Brain microvascular endothelial cell (primary cell): ENCODE results near the gene WNT3.
"Not testable (repeated sequence)": the region's sequence is repeated elsewhere in the genome, so short reads cannot be mapped to it uniquely, and the experiment has no call there.

ENCODE experiments used
- DNase-seq: peaks from one replicate; pipeline ENCODE4 v3.0.0-alpha.2; 2020
- H3K27ac ChIP-seq: fragments of 250-450 bp; sonication (Bioruptor Pico); 2 replicates; pipeline ENCODE4 v1.5.1; 2020; ENCODE audit warnings: mild to moderate bottlenecking, moderate library complexity
- H3K27me3 ChIP-seq: fragments of 250-450 bp; sonication (Bioruptor Pico); replicated peaks from 2 replicates; pipeline ENCODE4 v1.5.1; 2020; ENCODE audit warnings: mild to moderate bottlenecking
- H3K36me3 ChIP-seq: fragments of 250-450 bp; sonication (Bioruptor Pico); replicated peaks from 2 replicates; pipeline ENCODE4 v1.5.1; 2020; ENCODE audit warnings: mild to moderate bottlenecking
- H3K4me3 ChIP-seq: 2 replicates; pipeline ENCODE4 v1.5.1; 2011; ENCODE audit warnings: low read depth, mild to moderate bottlenecking, control low read depth, low read length, moderate library complexity
- in situ Hi-C: cut with HindIII; loops from 2 replicates; pipeline ENCODE4 v1.10.0; 2017; ENCODE audit warnings: low sequenced_read_pairs, low pct_ligation_motif_present
- TF ChIP-seq, protein P1 (sequence below): IDR thresholded peaks from 2 replicates; pipeline ENCODE4 v1.5.1; 2011; ENCODE audit warnings: low read depth, mild to moderate bottlenecking, moderate library complexity, low read length, control low read depth, inconsistent platforms; ENCODE audit errors: missing control alignments

The WNT3 gene

DNA sequence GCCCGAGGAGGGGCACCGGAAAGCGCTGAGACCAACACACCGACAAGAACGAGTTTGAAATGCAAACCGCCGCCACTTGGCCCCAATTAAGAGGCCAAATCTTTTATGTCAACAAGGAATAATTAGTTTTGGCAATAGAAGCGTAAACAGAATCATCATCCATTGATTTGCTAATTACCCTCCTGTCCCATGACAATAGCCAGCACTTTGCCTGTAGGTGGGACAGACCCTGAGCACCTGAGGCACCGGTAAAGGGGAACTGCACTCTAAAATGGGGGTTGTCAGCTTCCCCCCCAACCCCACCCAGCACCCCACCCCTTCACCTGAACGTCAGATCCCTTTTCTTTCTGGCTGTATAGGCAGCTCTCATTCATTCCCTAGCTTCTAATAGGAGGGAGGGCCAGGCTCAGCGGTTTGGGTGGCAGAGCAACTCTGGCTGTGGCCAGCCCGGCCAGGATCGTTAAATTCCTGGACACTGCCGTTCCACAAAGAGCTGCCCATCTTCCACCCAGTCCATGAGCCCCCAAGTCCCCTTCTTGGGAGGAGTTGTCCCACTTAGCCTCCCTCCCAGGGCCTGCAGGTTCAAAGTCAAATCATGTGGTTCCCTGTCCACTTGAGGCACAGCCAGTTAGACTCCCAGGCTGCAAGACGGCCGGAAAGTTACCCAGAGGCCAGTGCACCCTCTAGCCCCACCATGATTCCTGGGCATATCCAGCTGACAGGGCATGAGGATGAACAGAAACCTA, 45.8 kb downstream of the WNT3 start:
- TF ChIP-seq, protein P1, sequence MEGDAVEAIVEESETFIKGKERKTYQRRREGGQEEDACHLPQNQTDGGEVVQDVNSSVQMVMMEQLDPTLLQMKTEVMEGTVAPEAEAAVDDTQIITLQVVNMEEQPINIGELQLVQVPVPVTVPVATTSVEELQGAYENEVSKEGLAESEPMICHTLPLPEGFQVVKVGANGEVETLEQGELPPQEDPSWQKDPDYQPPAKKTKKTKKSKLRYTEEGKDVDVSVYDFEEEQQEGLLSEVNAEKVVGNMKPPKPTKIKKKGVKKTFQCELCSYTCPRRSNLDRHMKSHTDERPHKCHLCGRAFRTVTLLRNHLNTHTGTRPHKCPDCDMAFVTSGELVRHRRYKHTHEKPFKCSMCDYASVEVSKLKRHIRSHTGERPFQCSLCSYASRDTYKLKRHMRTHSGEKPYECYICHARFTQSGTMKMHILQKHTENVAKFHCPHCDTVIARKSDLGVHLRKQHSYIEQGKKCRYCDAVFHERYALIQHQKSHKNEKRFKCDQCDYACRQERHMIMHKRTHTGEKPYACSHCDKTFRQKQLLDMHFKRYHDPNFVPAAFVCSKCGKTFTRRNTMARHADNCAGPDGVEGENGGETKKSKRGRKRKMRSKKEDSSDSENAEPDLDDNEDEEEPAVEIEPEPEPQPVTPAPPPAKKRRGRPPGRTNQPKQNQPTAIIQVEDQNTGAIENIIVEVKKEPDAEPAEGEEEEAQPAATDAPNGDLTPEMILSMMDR = no peak
- H3K36me3 ChIP-seq = no peaks in the 10 kb centered on the region
- H3K27me3 ChIP-seq = peaks cover 2% of the 10 kb centered on the region
- peak overlapping the region; percentile 46 for H3K4me3 ChIP-seq
- H3K27ac ChIP-seq = no peak overlapping the region
- in situ Hi-C loops = no loop called here
- DNase-seq = no peak

DNA sequence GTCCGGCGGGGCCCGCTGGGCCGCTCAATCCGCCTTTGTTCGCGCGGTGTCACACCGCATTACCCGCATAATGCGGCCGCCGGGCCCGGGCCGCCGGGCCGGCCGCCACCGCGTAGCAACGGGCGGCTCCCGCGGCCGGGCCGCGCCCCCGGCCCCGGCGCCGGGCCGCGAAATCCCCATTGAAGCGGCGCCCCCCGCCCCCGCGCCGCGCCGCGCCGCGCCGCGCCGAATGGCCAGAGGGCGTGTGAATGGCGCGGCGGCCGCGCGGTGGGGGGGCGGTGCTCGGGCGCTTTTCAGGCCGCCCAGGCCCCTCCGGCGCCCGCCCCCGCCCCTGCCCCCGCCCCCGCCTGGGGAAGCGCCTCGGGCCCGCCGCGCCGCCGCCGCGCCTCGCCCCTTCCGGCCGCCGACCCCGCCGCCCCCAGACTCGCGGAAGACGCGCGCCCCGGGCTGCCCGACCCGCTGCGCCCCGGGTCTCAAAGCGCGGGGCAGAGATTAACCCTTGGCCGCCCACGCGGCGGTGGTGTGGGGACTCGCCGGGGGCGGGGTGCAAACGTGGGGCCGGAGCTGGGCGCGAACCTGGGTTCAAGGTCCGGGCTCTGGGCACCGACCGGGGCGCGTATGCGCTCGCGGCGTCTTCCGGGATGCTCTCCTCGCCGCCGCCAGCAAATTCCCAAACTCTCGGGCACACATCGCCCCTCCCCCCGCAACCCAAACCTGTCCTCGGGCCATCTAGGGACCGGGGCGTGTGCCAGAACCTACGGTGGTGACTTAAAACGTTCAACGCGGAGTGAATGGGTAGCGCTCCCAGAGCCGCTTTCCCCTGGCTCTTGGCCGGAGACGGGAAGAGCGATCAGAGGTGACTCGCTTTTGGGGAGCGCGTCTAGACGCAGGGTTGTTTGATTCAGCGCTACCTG, 46.7 kb downstream of the WNT3 start:
- Histone ChIP-seq H3K27me3 (no peaks in the 10 kb centered on the region), H3K36me3 (no peaks in the 10 kb centered on the region), H3K27ac (no peak overlapping the region), H3K4me3 (peak overlapping the region; percentile 46)
- DNase-seq = no peak
- TF ChIP-seq, protein P1 = no peak
- in situ Hi-C loops = no loop called here

DNA sequence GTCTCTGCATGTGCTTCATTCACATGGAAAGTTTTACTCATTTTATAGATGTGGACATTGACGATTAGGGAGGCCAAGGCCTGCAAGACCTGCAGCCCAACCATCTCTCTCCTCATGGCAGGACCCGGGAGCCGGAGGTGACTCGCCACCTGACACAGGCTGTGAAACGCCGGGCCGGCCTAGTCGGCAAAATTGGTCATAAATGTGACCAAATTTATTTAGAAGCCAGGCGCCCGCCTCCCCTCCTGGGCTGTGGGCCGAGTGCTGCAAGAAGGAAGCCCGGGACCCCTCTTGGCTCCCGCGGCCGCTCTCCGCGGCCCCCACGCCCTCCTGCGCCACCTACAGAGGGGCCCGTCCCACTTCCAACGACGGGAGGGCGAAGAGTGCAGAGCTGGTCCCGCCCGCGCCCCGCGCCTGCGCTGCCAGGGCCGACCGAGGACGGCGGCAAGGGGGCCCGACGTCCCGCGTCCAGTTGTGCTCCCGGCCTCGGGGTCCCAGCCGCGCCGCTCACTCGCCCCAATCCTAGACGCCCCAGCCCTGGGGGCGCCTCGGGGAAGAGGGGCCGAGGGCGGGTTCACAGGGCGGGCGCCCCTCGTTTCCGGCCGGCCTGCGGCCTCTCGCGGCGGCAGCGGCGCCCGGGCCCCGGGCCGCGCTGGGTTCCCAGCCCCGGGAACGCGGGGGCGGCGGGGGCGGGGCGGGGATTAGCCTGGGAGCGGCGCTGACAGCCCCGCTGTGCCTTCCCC, 47.5 kb downstream of the WNT3 start:
- in situ Hi-C loops = no loop called here
- Histone ChIP-seq H3K27ac (no peak overlapping the region), H3K36me3 (no peaks in the 10 kb centered on the region), H3K4me3 (peak overlapping the region; percentile 43), H3K27me3 (no peaks in the 10 kb centered on the region)
- DNase-seq = no peak
- TF ChIP-seq, protein P1 = no peak

DNA sequence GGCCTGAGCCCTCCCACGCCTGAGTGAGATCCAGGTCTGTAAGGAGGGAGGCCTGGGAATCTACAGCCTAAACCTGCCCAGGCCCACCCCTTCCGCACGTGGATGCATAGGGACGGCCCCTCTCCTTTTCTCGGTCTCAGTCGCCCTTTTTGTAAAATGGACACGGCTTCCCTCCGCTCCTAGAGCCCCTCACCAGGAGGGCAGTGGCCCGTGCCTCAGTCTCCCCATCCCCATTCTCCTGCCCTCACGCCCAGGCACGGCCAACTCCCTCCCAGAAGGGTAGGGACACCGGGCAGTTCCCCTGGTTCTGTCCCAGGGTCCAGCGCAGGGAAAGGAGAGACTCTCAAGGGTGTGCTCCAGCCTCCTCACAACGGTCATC, 48.1 kb downstream of the WNT3 start:
- no peak overlapping the region for H3K4me3 ChIP-seq
- no peak for DNase-seq
- no peak overlapping the region for H3K27ac ChIP-seq
- in situ Hi-C loops = no loop called here
- H3K27me3 ChIP-seq = no peaks in the 10 kb centered on the region
- H3K36me3 ChIP-seq = no peaks in the 10 kb centered on the region
- TF ChIP-seq, protein P1 = no peak

DNA sequence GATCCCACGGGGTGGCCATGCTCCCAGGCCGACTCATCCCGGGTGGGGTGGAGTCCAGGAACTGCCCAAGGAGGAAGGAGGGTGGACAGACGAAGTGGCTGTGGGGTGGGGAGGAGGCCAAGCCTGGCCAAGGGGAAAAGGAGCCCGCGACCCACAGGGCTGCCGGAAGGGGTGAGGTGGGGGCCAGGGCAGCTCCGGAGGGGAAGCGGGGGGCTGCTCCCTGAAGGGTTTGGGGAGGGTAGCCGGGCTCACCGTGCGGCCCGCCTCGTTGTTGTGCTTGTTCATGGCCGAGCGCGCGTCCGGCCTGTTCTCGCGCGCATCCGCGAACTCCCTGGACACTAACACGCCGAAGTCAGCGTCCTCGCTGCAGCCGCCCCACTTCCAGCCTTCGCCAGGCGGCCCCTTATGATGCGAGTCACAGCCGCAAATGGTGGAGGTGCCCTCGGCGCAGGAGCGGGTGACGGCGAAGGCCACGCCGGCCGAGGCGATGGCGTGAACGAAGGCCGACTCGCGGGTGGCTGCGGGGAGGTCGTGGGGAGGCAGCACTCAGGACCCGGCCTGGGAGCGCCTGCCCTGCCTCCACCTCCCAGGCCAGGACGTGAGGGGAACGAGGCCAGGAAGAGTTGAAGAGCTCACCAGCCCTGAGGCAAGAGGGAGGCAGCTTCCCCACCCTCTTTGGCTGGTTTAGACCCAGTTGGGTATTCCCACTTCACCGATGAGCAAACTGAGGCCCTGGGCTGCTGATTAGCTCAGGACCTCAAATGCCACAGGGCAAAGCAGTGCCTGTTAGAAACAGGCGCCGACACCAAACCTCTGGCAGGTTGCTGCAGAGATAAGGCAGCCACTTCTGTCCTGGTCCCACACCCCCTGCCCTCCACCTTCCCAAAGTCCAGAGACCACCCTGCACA, 48.7 kb downstream of the WNT3 start:
- no peak for DNase-seq
- peak overlapping the region; percentile 22 for H3K4me3 ChIP-seq
- H3K27ac ChIP-seq = no peak overlapping the region
- H3K36me3 ChIP-seq = no peaks in the 10 kb centered on the region
- in situ Hi-C loops = no loop called here
- TF ChIP-seq, protein P1 = no peak
- H3K27me3 ChIP-seq = no peaks in the 10 kb centered on the region

DNA sequence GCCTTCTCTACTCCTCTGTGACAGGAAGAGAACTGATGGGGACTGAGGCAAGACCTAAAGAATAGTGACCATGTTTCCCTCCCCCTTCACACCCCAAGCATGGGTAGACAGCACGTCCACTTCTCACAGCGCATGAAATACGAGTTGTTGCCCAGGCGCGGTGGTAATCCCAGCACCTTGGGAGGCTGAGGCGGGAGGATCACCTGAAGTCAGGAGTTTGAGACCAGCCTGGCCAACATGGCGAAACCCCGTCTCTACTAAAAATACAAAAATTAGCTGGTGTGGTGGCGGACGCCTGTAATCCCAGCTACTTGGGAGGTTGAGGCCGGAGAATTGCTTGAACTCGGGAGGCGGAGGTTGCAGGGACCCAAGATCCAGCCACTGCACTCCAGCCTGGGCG, 49.6 kb downstream of the WNT3 start:
- H3K4me3 ChIP-seq, H3K27ac ChIP-seq, H3K27me3 ChIP-seq, in situ Hi-C loops, DNase-seq, H3K36me3 ChIP-seq: not testable (repeated sequence)
